HL-60/S4 treated with retinoic acid at 250 ng/mL for 4 days and 3 days (cell line): ENCODE data around the gene ZNF558.

Source experiments
- in situ Hi-C: fragments of 300-500 bp; cut with MboI; formaldehyde crosslinking; loops from 2 replicates; pipeline ENCODE4 v1.7.0; 2022; ENCODE audit warnings: low sequenced_read_pairs

The ZNF558 gene

GRCh38 chr19:8832132-8833021 lies at the start of gene ZNF558, which contains the start of gene MBD3L1:
Gene ZNF558 (minus strand): TSS chr19:8832304. CDS start chr19:8822659, 9,645 bp downstream.
Gene MBD3L1 (plus strand): TSS chr19:8832377. CDS start chr19:8842679, 10,302 bp downstream.
- in situ Hi-C loops: no loop called here

- in situ Hi-C loops: no loop called here
Measured at GRCh38 chr19:8881512-8881911, 49.4 kb upstream of the ZNF558 start.

- in situ Hi-C loops: no loop called here
Measured at GRCh38 chr19:8880868-8881488, 48.9 kb upstream of the ZNF558 start.

- in situ Hi-C loops: no loop called here
Measured at GRCh38 chr19:8877854-8878705, 46.0 kb upstream of the ZNF558 start.

GRCh38 chr19:8866344-8866743 lies 34.2 kb upstream of the ZNF558 start:
- in situ Hi-C loops: no loop called here

- in situ Hi-C loops: no loop called here
Measured at GRCh38 chr19:8858260-8858659, 26.2 kb upstream of the ZNF558 start.

GRCh38 chr19:8850488-8850887 lies 18.4 kb upstream of the ZNF558 start:
- in situ Hi-C loops: no loop called here

GRCh38 chr19:8849232-8849631 lies 17.1 kb upstream of the ZNF558 start:
- in situ Hi-C loops: no loop called here

GRCh38 chr19:8846819-8847218 lies 14.7 kb upstream of the ZNF558 start:
- in situ Hi-C loops: no loop called here

GRCh38 chr19:8840708-8841107 lies 8.6 kb upstream of the ZNF558 start:
- in situ Hi-C loops: no loop called here

GRCh38 chr19:8835877-8836276 lies 3.8 kb upstream of the ZNF558 start:
- in situ Hi-C loops: no loop called here

- in situ Hi-C loops: no loop called here
Measured at GRCh38 chr19:8835446-8835845, 3.3 kb upstream of the ZNF558 start.

GRCh38 chr19:8831832-8832131 lies 322 bp downstream of the ZNF558 start:
- in situ Hi-C loops: no loop called here

GRCh38 chr19:8831373-8831772 lies 731 bp downstream of the ZNF558 start:
- in situ Hi-C loops: no loop called here

- in situ Hi-C loops: no loop called here
Measured at GRCh38 chr19:8827277-8827676, 4.8 kb downstream of the ZNF558 start.

- in situ Hi-C loops: no loop called here
Measured at GRCh38 chr19:8826371-8826770, 5.7 kb downstream of the ZNF558 start.

GRCh38 chr19:8821748-8822241 lies 10.3 kb downstream of the ZNF558 start:
- in situ Hi-C loops: no loop called here

- in situ Hi-C loops: no loop called here
Measured at GRCh38 chr19:8820234-8820633, 11.9 kb downstream of the ZNF558 start.

GRCh38 chr19:8815780-8816179 lies 16.3 kb downstream of the ZNF558 start:
- in situ Hi-C loops: no loop called here

- in situ Hi-C loops: no loop called here
Measured at GRCh38 chr19:8814176-8814575, 17.9 kb downstream of the ZNF558 start.
